OCI-LY3 (cell line): Measurements from ENCODE around the gene GCK.

Experiments
- H2AFZ ChIP-seq: fragments of 200-600, 300-600 bp; shearing (Covaris generic); 2 replicates; pipeline ENCODE4 v1.6.0; 2014; ENCODE audit warnings: antibody characterized with exemption, low read depth, low read length
- H3K27ac ChIP-seq: fragments of 200-600, 300-600 bp; sonication (generic); 2 replicates; pipeline ENCODE4 v1.5.1; 2014; ENCODE audit warnings: mild to moderate bottlenecking, low read length, moderate library complexity, mixed read lengths
- H3K27me3 ChIP-seq: fragments of 200-600, 300-600 bp; sonication (generic); 2 replicates; pipeline ENCODE4 v1.6.1; 2014; ENCODE audit warnings: low read depth, low read length, mixed read lengths
- H3K36me3 ChIP-seq: fragments of 200-600, 300-600 bp; sonication (generic); replicated peaks from 2 replicates; pipeline ENCODE3; 2014; ENCODE audit warnings: low read depth, low read length, mixed read lengths
- H3K4me1 ChIP-seq: fragments of 300-600, 200-600 bp; sonication (generic); 2 replicates; pipeline ENCODE4 v1.6.1; 2014; ENCODE audit warnings: low read length, mixed read lengths
- H3K4me2 ChIP-seq: fragments of 200-600, 300-600 bp; sonication (generic); 2 replicates; pipeline ENCODE4 v1.6.1; 2014; ENCODE audit warnings: low read length, mixed read lengths
- H3K4me3 ChIP-seq: fragments of 300-600, 200-600 bp; sonication (generic); 2 replicates; pipeline ENCODE4 v1.5.1; 2014; ENCODE audit warnings: antibody characterized with exemption, mild to moderate bottlenecking, low read length, moderate library complexity
- H3K79me2 ChIP-seq: fragments of 300-600, 200-600 bp; shearing (Covaris generic); 2 replicates; pipeline ENCODE4 v1.6.1; 2014; ENCODE audit warnings: mild to moderate bottlenecking, low read length, mixed read lengths
- H3K9ac ChIP-seq: fragments of 300-600, 200-600 bp; shearing (Covaris generic); 2 replicates; pipeline ENCODE4 v1.6.0; 2014; ENCODE audit warnings: mild to moderate bottlenecking, low read length, moderate library complexity
- H3K9me3 ChIP-seq: fragments of 200-600, 300-600 bp; shearing (Covaris generic); 2 replicates; pipeline ENCODE4 v1.6.1; 2014; ENCODE audit warnings: low read length, mixed read lengths; ENCODE audit not compliant: insufficient read depth
- H4K20me1 ChIP-seq: fragments of 200-600, 300-600 bp; sonication (generic); 2 replicates; pipeline ENCODE4 v1.6.1; 2016; ENCODE audit warnings: low read length, mixed read lengths; ENCODE audit not compliant: insufficient read depth
- EZH2phosphoT487 ChIP-seq: fragments of 200-600 bp; shearing (Covaris generic); IDR thresholded peaks from 2 replicates; pipeline ENCODE4 v1.6.1; 2018; ENCODE audit warnings: antibody characterized with exemption, mixed run types, low read depth
- TF ChIP-seq, protein P1 (sequence below): fragments of 200-600, 300-600 bp; sonication (generic); IDR thresholded peaks from 2 replicates; pipeline ENCODE4 v1.5.1; 2014; ENCODE audit warnings: antibody characterized with exemption, low read length, low read depth

GCK gene

DNA sequence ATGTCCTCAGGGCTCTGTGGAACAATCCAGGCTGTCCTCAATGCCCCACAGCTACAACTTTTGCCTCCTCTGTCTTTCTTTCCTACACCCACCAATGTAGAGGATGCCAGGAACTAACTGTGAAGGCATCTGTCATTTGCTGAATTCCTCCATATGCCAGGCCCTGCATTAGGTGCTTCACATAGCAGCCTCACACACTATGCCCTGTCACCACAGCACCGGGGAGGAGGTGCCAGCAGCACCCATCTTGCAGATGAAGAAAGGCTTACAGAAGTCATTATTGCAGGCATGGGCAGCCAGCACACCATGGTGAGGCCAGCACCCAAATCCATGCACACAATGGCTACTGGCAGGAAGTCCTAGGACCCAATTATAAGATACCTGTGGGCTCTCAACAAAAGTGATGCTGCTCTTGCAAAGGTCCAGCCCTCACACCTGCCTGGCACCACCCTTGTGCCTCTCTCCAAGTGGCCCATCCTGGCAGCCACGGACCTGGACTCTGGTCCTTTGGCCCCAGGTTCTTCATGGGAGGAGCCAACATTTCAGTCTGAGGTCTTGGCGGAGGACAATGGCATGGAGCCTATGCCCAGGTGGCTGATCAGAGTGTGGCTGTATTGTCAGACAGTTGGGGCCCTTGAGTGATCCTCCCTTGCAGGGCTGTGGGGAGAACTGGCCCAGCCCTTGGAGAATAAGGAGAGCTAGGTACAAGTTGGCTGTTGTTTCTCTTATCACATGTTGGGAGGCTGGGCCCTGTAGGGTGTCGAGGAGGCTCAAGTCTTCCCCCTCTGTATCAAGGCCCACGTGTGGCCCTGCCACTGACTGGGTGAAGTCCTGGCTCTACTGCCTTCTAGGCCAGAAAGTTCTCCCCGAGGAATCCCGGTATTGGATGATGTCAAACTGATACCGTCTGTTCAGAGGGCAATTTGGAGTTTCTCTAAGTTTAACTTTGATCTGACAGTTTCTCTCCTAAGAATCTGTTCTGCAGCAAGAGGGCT, 33.8 kb downstream of the GCK start:
- Histone ChIP-seq H3K4me1 (peaks cover 19% of the 10 kb centered on the region), H3K27me3 (no peaks in the 10 kb centered on the region), H3K4me2 (no peak overlapping the region), H3K9me3 (no peaks in the 10 kb centered on the region), H3K9ac (no peak overlapping the region), H2AFZ (no peak overlapping the region), H3K4me3 (no peak overlapping the region), H3K79me2 (no peaks in the 10 kb centered on the region), H3K36me3 (no peaks in the 10 kb centered on the region), H3K27ac (no peak overlapping the region), H4K20me1 (no peaks in the 10 kb centered on the region)
- no peak for TF ChIP-seq EZH2phosphoT487
- TF ChIP-seq, protein P1, sequence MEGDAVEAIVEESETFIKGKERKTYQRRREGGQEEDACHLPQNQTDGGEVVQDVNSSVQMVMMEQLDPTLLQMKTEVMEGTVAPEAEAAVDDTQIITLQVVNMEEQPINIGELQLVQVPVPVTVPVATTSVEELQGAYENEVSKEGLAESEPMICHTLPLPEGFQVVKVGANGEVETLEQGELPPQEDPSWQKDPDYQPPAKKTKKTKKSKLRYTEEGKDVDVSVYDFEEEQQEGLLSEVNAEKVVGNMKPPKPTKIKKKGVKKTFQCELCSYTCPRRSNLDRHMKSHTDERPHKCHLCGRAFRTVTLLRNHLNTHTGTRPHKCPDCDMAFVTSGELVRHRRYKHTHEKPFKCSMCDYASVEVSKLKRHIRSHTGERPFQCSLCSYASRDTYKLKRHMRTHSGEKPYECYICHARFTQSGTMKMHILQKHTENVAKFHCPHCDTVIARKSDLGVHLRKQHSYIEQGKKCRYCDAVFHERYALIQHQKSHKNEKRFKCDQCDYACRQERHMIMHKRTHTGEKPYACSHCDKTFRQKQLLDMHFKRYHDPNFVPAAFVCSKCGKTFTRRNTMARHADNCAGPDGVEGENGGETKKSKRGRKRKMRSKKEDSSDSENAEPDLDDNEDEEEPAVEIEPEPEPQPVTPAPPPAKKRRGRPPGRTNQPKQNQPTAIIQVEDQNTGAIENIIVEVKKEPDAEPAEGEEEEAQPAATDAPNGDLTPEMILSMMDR, result no peak

DNA sequence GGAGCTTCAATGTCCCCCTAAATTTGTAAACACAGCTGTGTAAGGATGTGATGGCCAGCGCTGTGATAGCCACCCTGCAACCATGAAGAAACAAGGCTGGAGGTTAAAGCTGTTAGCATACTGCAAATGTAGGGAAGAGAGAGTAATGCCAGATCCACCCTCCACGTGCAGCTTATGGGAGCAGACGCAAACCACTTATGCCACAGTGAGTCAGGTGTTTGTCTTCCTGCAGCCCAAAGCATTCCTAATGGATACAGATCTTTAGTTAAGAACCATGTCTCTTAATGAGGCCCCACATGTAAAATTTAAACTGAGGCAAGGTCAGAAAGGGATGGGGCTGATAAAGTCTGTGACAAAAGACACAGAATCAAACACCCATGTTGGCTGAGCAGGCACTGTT, 34.5 kb downstream of the GCK start:
- no peak overlapping the region for H3K4me3 ChIP-seq
- H3K4me2 ChIP-seq, result no peak overlapping the region
- H3K9ac ChIP-seq, result no peak overlapping the region
- TF ChIP-seq EZH2phosphoT487, result no peak
- TF ChIP-seq, protein P1, result no peak
- no peaks in the 10 kb centered on the region for H3K79me2 ChIP-seq
- no peak overlapping the region for H3K27ac ChIP-seq
- H2AFZ ChIP-seq, result no peak overlapping the region
- no peaks in the 10 kb centered on the region for H3K27me3 ChIP-seq
- no peaks in the 10 kb centered on the region for H3K9me3 ChIP-seq
- H3K36me3 ChIP-seq, result no peaks in the 10 kb centered on the region
- H3K4me1 ChIP-seq, result peaks cover 26% of the 10 kb centered on the region
- no peaks in the 10 kb centered on the region for H4K20me1 ChIP-seq

DNA sequence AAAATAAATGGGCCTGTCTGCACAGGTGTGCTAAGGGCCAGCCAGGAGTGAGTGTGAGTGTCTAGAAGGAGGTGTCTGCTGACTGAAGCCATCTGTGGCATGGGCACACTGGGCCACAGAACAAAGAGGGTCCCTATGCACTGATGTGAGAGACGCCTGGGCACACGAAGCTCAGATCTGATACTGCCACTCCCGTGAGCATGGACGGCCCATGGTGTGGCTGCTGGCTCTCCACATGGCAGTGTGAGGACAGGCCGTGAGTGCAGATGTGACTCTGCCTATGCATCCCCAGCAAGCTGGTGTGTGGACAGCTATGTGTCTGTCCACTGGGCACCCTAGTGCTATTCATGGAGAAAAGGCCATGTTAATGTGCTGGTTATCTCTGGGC, 35.3 kb downstream of the GCK start:
- no peak overlapping the region for H2AFZ ChIP-seq
- H3K79me2 ChIP-seq, result no peaks in the 10 kb centered on the region
- no peaks in the 10 kb centered on the region for H3K9me3 ChIP-seq
- H3K4me1 ChIP-seq, result peaks cover 34% of the 10 kb centered on the region
- H3K27ac ChIP-seq, result no peak overlapping the region
- H3K4me2 ChIP-seq, result no peak overlapping the region
- H3K9ac ChIP-seq, result no peak overlapping the region
- H3K27me3 ChIP-seq, result no peaks in the 10 kb centered on the region
- TF ChIP-seq, protein P1, result no peak
- TF ChIP-seq EZH2phosphoT487, result no peak
- no peaks in the 10 kb centered on the region for H4K20me1 ChIP-seq
- no peaks in the 10 kb centered on the region for H3K36me3 ChIP-seq
- H3K4me3 ChIP-seq, result no peak overlapping the region
